22Rv1 (cell line): Measurements from ENCODE around the gene ANKS1B.

ENCODE experiments used
- ZFX ChIP-seq: fragments of 450-650 bp; IDR thresholded peaks from 2 replicates; pipeline ENCODE4 v1.6.1; 2017; ENCODE audit warnings: antibody characterized with exemption, borderline replicate concordance
- TF ChIP-seq, protein P1 (sequence below): fragments of 450-650 bp; IDR thresholded peaks from 2 replicates; pipeline ENCODE4 v1.5.1; 2017; ENCODE audit warnings: mild to moderate bottlenecking

DNA sequence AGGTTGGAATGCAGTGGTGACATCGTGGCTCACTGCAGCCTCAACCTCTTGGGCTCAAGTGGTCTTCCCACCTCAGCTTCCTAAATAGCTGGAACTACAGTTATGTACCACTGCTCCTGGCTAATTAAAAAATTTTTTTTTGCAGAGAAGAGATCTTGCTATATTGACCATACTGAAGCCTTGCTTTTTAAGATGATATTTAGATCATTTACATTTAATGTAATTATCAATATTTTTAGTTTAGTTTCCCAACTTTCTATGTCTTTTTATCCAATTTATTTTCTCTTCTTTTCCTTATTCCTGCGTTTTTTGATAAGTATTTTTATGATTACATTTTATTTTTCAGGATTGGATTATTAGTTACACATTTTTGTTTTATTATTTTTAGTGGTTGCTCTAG is 999.6 kb downstream of the ANKS1B start:
- TF ChIP-seq, protein P1, sequence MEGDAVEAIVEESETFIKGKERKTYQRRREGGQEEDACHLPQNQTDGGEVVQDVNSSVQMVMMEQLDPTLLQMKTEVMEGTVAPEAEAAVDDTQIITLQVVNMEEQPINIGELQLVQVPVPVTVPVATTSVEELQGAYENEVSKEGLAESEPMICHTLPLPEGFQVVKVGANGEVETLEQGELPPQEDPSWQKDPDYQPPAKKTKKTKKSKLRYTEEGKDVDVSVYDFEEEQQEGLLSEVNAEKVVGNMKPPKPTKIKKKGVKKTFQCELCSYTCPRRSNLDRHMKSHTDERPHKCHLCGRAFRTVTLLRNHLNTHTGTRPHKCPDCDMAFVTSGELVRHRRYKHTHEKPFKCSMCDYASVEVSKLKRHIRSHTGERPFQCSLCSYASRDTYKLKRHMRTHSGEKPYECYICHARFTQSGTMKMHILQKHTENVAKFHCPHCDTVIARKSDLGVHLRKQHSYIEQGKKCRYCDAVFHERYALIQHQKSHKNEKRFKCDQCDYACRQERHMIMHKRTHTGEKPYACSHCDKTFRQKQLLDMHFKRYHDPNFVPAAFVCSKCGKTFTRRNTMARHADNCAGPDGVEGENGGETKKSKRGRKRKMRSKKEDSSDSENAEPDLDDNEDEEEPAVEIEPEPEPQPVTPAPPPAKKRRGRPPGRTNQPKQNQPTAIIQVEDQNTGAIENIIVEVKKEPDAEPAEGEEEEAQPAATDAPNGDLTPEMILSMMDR, result no peak
- no peak for TF ChIP-seq ZFX
